ENCODE results near the gene GTF2H4. TPM values are rescaled to one million over a fixed set of nuclear protein-coding genes. Genes with fewer than 3 reads are reported as not detected.
"Not testable (repeated sequence)": the region's sequence is repeated elsewhere in the genome, so short reads cannot be mapped to it uniquely, and the experiment has no call there.

Gene GTF2H4
- total and polyA plus RNA-seq, 2 experiments from 2014 or later: 13.6 to 15.2 TPM

GRCh38 chr6:30871592-30872183 is 36.3 kb upstream of the GTF2H4 start:
- Histone ChIP-seq H3K9me3 (ENCODE audit: low read depth) (no peaks in the 10 kb centered on the region), H3K27ac (no peak overlapping the region), H3K79me2 (no peaks in the 10 kb centered on the region), H3K36me3 (replicated peaks; ENCODE audit: insufficient read depth, low read depth) (no peaks in the 10 kb centered on the region), H3K4me2 (no peak overlapping the region), H3K27me3 (no peaks in the 10 kb centered on the region), H3K4me1 (ENCODE audit: insufficient read depth) (no peaks in the 10 kb centered on the region), H3K4me3 (no peak overlapping the region), H4K20me1 (ENCODE audit: insufficient read depth, poor library complexity, severe bottlenecking) (no peaks in the 10 kb centered on the region), H2AFZ (no peak overlapping the region), H3K9me2 (replicated peaks; ENCODE audit: insufficient read depth) (no peaks in the 10 kb centered on the region)
- no peak for TF ChIP-seq CTCF (IDR thresholded peaks at IDR 0.05; ENCODE audit: poor library complexity)
- WGBS (ENCODE audit: low lambda C conversion rate, missing lambda C conversion rate): 72% methylated on average over 4 of the region's 4 CpGs
- no peak for DNase-seq (ENCODE audit: low spot score)

GRCh38 chr6:30873137-30873640 is 34.8 kb upstream of the GTF2H4 start:
- TF ChIP-seq EZH2phosphoT487 (IDR thresholded peaks at IDR 0.05; ENCODE audit: low read depth, severe bottlenecking, unreplicated experiment): no peak
- no peak for TF ChIP-seq CTCF (IDR thresholded peaks at IDR 0.05; ENCODE audit: poor library complexity)
- no peak for TF ChIP-seq EZH2 (IDR thresholded peaks at IDR 0.05; ENCODE audit: borderline replicate concordance)
- no peaks in the 10 kb centered on the region for H3K9me2 ChIP-seq (replicated peaks; ENCODE audit: insufficient read depth)
- no peak overlapping the region for H3K4me2 ChIP-seq
- no peak overlapping the region for H2AFZ ChIP-seq
- no peak overlapping the region for H3K27ac ChIP-seq
- WGBS (ENCODE audit: low lambda C conversion rate, missing lambda C conversion rate): 95% methylated on average over 2 of the region's 2 CpGs
- no peaks in the 10 kb centered on the region for H3K27me3 ChIP-seq
- H3K36me3 ChIP-seq (replicated peaks; ENCODE audit: insufficient read depth, low read depth): no peaks in the 10 kb centered on the region
- peaks cover 12% of the 10 kb centered on the region for H3K4me1 ChIP-seq (ENCODE audit: insufficient read depth)
- DNase-seq (ENCODE audit: low spot score): no peak
- no peaks in the 10 kb centered on the region for H3K9me3 ChIP-seq (ENCODE audit: low read depth)
- H3K4me3 ChIP-seq: no peak overlapping the region
- no peaks in the 10 kb centered on the region for H4K20me1 ChIP-seq (ENCODE audit: insufficient read depth, poor library complexity, severe bottlenecking)
- no peaks in the 10 kb centered on the region for H3K79me2 ChIP-seq

GRCh38 chr6:30873795-30874194 is 34.2 kb upstream of the GTF2H4 start:
- not testable (repeated sequence) for H3K9me3 ChIP-seq (ENCODE audit: low read depth); H3K9me2 ChIP-seq (replicated peaks; ENCODE audit: insufficient read depth); H4K20me1 ChIP-seq (ENCODE audit: insufficient read depth, poor library complexity, severe bottlenecking); H3K36me3 ChIP-seq (replicated peaks; ENCODE audit: insufficient read depth, low read depth); DNase-seq (ENCODE audit: low spot score); H3K27ac ChIP-seq; H3K4me2 ChIP-seq; H3K79me2 ChIP-seq; H2AFZ ChIP-seq; H3K27me3 ChIP-seq; H3K4me3 ChIP-seq
- WGBS (ENCODE audit: low lambda C conversion rate, missing lambda C conversion rate): 98% methylated on average over 3 of the region's 3 CpGs
- H3K4me1 ChIP-seq (ENCODE audit: insufficient read depth): peaks cover 12% of the 10 kb centered on the region

GRCh38 chr6:30875244-30876038 is 32.6 kb upstream of the GTF2H4 start:
- no peaks in the 10 kb centered on the region for H3K9me2 ChIP-seq (replicated peaks; ENCODE audit: insufficient read depth)
- no peaks in the 10 kb centered on the region for H4K20me1 ChIP-seq (ENCODE audit: insufficient read depth, poor library complexity, severe bottlenecking)
- 86% methylated on average over 18 of the region's 18 CpGs for WGBS (ENCODE audit: low lambda C conversion rate, missing lambda C conversion rate)
- H3K4me3 ChIP-seq: no peak overlapping the region
- H3K27me3 ChIP-seq: no peaks in the 10 kb centered on the region
- H3K27ac ChIP-seq: peak overlapping the region; percentile 61
- TF ChIP-seq EZH2phosphoT487 (IDR thresholded peaks at IDR 0.05; ENCODE audit: low read depth, severe bottlenecking, unreplicated experiment) (no peak), CTCF (IDR thresholded peaks at IDR 0.05; ENCODE audit: poor library complexity) (no peak), EZH2 (IDR thresholded peaks at IDR 0.05; ENCODE audit: borderline replicate concordance) (no peak)
- peaks cover 14% of the 10 kb centered on the region for H3K4me1 ChIP-seq (ENCODE audit: insufficient read depth)
- no peak overlapping the region for H3K4me2 ChIP-seq
- H3K79me2 ChIP-seq: no peaks in the 10 kb centered on the region
- H3K36me3 ChIP-seq (replicated peaks; ENCODE audit: insufficient read depth, low read depth): no peaks in the 10 kb centered on the region
- no peak for DNase-seq (ENCODE audit: low spot score)
- no peaks in the 10 kb centered on the region for H3K9me3 ChIP-seq (ENCODE audit: low read depth)
- H2AFZ ChIP-seq: no peak overlapping the region

All from hepatocyte (in vitro differentiated cells).